HCT116 (cell line): Measurements from ENCODE around the gene PEX19.

Source experiments
- EZH2 ChIP-seq: fragments of 200-600 bp; sonication (generic); IDR thresholded peaks from 2 replicates; pipeline ENCODE4 v1.6.1; 2017; ENCODE audit warnings: antibody characterized with exemption, mixed run types
- EZH2phosphoT487 ChIP-seq: fragments of 200-600 bp; IDR thresholded peaks from 2 replicates; pipeline ENCODE4 v1.6.1; 2018; ENCODE audit warnings: antibody characterized with exemption, borderline replicate concordance
- POLR2A ChIP-seq: IDR thresholded peaks from 2 replicates; pipeline ENCODE4 v1.7.0; 2011; ENCODE audit warnings: borderline replicate concordance; ENCODE audit not compliant: insufficient read depth, insufficient read length; ENCODE audit errors: extremely low read depth
- POLR2AphosphoS5 ChIP-seq: IDR thresholded peaks from 2 replicates; pipeline ENCODE4 v1.6.1; 2011; ENCODE audit warnings: mild to moderate bottlenecking, low read depth, low read length, moderate library complexity
- RAD21 ChIP-seq: IDR thresholded peaks from 2 replicates; pipeline ENCODE4 v1.6.1; 2012; ENCODE audit warnings: low read depth, mild to moderate bottlenecking
- SIN3A ChIP-seq: IDR thresholded peaks from 2 replicates; pipeline ENCODE4 v1.6.1; 2012; ENCODE audit warnings: low read depth
- TF ChIP-seq, protein P1 (sequence below), 3 experiments: fragments of 200-600 bp in 1 of 3; sonication (generic) in 1 of 3; IDR thresholded peaks in 2 of 3; conservative IDR thresholded peaks in 1 of 3; 2 replicates each; pipeline ENCODE4 v1.5.1; 2012 to 2017; ENCODE audit warnings: low read depth in 2 of 3, low read length in 2 of 3, antibody characterized with exemption in 1 of 3, borderline replicate concordance in 1 of 3, control low read depth in 1 of 3, mild to moderate bottlenecking in 1 of 3, mixed read lengths in 1 of 3, mixed run types in 1 of 3, moderate library complexity in 1 of 3; ENCODE audit not compliant: insufficient read depth in 1 of 3
- TF ChIP-seq, protein P2 (sequence below): IDR thresholded peaks from 2 replicates; pipeline ENCODE4 v1.6.1; 2012; ENCODE audit warnings: low read depth

DNA sequence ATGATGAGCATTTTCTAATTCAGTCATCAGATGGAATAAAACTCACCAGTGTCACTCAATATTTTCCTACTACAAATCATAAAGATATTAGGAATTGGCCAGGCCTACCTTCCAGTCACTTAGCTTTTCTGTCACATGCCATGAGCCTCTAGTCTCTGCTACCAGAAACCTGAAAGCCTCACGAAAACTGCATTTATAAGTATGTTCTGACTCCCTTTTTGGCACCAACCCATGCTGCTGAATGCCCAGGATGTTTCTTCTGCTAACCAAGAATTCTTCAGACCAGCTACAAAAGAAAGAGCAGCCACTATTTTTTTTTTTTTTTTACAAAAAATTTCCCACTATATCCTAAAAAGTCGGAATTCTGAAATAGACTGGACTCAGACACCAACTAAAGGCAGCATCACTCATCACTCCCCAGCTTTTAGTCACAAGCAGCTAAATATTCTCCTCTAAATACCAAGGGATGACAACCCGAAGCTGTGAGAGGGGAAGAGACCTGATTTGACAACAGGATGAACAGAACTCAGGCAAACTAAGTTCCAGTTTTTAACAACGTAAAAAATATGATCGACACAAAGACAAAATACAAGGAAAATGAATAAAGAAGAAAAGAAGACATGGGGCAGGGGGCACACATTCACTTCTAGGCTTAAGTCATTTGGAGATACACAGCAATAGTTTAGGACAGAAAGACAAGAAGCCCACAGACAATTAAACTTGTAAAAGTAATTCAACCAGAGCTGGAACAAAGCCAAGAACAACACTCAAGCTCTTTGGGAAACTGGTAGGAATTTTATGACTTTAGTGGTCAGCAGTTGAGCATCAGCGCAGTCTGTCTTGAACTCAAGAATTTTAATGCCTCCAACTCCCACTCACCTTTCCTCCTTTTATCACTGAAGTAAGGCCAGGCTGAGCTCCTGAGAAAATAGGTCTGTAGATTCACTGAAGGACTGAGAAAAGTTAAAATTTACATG, 24.2 kb downstream of the PEX19 start:
- no peak for TF ChIP-seq POLR2AphosphoS5
- TF ChIP-seq, protein P1, sequence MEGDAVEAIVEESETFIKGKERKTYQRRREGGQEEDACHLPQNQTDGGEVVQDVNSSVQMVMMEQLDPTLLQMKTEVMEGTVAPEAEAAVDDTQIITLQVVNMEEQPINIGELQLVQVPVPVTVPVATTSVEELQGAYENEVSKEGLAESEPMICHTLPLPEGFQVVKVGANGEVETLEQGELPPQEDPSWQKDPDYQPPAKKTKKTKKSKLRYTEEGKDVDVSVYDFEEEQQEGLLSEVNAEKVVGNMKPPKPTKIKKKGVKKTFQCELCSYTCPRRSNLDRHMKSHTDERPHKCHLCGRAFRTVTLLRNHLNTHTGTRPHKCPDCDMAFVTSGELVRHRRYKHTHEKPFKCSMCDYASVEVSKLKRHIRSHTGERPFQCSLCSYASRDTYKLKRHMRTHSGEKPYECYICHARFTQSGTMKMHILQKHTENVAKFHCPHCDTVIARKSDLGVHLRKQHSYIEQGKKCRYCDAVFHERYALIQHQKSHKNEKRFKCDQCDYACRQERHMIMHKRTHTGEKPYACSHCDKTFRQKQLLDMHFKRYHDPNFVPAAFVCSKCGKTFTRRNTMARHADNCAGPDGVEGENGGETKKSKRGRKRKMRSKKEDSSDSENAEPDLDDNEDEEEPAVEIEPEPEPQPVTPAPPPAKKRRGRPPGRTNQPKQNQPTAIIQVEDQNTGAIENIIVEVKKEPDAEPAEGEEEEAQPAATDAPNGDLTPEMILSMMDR (IDR thresholded peaks at IDR 0.05 in 2 of 3, conservative IDR thresholded peaks at IDR 0.05 in 1 of 3; ENCODE audit: borderline replicate concordance in 1 of 3, insufficient read depth in 1 of 3, low read depth in 2 of 3, low read length in 2 of 3) = no peak
- no peak for TF ChIP-seq EZH2phosphoT487
- no peak for TF ChIP-seq POLR2A
- TF ChIP-seq, protein P2, sequence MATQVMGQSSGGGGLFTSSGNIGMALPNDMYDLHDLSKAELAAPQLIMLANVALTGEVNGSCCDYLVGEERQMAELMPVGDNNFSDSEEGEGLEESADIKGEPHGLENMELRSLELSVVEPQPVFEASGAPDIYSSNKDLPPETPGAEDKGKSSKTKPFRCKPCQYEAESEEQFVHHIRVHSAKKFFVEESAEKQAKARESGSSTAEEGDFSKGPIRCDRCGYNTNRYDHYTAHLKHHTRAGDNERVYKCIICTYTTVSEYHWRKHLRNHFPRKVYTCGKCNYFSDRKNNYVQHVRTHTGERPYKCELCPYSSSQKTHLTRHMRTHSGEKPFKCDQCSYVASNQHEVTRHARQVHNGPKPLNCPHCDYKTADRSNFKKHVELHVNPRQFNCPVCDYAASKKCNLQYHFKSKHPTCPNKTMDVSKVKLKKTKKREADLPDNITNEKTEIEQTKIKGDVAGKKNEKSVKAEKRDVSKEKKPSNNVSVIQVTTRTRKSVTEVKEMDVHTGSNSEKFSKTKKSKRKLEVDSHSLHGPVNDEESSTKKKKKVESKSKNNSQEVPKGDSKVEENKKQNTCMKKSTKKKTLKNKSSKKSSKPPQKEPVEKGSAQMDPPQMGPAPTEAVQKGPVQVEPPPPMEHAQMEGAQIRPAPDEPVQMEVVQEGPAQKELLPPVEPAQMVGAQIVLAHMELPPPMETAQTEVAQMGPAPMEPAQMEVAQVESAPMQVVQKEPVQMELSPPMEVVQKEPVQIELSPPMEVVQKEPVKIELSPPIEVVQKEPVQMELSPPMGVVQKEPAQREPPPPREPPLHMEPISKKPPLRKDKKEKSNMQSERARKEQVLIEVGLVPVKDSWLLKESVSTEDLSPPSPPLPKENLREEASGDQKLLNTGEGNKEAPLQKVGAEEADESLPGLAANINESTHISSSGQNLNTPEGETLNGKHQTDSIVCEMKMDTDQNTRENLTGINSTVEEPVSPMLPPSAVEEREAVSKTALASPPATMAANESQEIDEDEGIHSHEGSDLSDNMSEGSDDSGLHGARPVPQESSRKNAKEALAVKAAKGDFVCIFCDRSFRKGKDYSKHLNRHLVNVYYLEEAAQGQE = no peak
- no peak for TF ChIP-seq SIN3A
- no peak for TF ChIP-seq RAD21
- no peak for TF ChIP-seq EZH2
